Stomach (tissue), 9 donors: ENCODE results near the gene CNDP2. TPM values are rescaled to one million over a fixed set of nuclear protein-coding genes. Genes with fewer than 3 reads are reported as not detected.

Source experiments
- DNase-seq, 2 donors: peaks; one replicate each; pipeline versions ENCODE4 v3.0.0 to v3.0.0-alpha.2; 2013 to 2019
- H3K27ac ChIP-seq, 5 donors: fragments of 200-600 bp in 4 of 5; sonication (generic) in 4 of 5; one replicate each; pipeline ENCODE4 v1.5.1; 2013 to 2019; ENCODE audit warnings: mild to moderate bottlenecking in 1 of 5, moderate library complexity in 1 of 5
- H3K27me3 ChIP-seq, 3 donors: fragments of 200-600 bp; sonication (generic); one replicate each; pipeline ENCODE4 v1.5.1; 2017 to 2019; ENCODE audit warnings: mixed run types in 1 of 3
- H3K36me3 ChIP-seq, 4 donors: fragments of 200-600 bp; sonication (generic); 1 replicate in 3 of 4; 2 replicates in 1 of 4; pipeline ENCODE4 v1.5.1; 2016 to 2019
- H3K4me1 ChIP-seq, 4 donors: fragments of 200-600 bp; sonication (generic); one replicate each; pipeline ENCODE4 v1.5.1; 2016 to 2019
- H3K4me3 ChIP-seq, 4 donors: fragments of 200-600 bp; sonication (generic) in 3 of 4; one replicate each; pipeline ENCODE4 v1.5.1; 2016 to 2019; ENCODE audit warnings: mild to moderate bottlenecking in 1 of 4
- H3K9me3 ChIP-seq, 4 donors: fragments of 200-600 bp; sonication (generic); one replicate each; pipeline ENCODE4 v1.5.1; 2016 to 2019
- CTCF ChIP-seq, 7 experiments: fragments of 450-650 bp in 4 of 7; fragments of 200-600 bp in 3 of 7; sonication (generic) in 3 of 7; IDR thresholded peaks; one replicate each; pipeline ENCODE4 v1.5.1; 2016 to 2019; ENCODE audit warnings: antibody characterized with exemption in 7 of 7, control low read depth in 2 of 7, mild to moderate bottlenecking in 1 of 7
- EP300 ChIP-seq: sonication (generic); formaldehyde crosslinking; IDR thresholded peaks from one replicate; pipeline ENCODE4 v1.6.1; 2017; ENCODE audit warnings: antibody characterized with exemption
- POLR2A ChIP-seq, 4 donors: fragments of 450-650 bp; IDR thresholded peaks; one replicate each; pipeline ENCODE4 v1.6.1; 2016; ENCODE audit warnings: antibody characterized with exemption in 4 of 4, control low read depth in 2 of 4, mild to moderate bottlenecking in 1 of 4, moderate library complexity in 1 of 4
- POLR2AphosphoS5 ChIP-seq, 3 donors: sonication (generic); formaldehyde crosslinking; IDR thresholded peaks; one replicate each; pipeline ENCODE4 v1.6.1; 2016; ENCODE audit warnings: antibody characterized with exemption in 3 of 3
- WGBS, 5 donors: extraction: QIAGEN DNeasy Blood & Tissue Kit in 3 of 5; methylation state at CpG; one replicate each; pipeline versions ENCODE4 v1.1.5 to v1.1.7; 2013 to 2018; 5-methylcytosine and 5-hydroxymethylcytosine counted together
- intact Hi-C: fragments of 100-400 bp; cut with DNase I; formaldehyde crosslinking; loops from one replicate; pipeline ENCODE4 v1.15.1; 2023; ENCODE audit warnings: low total_unique reads
- polyA plus RNA-seq, 3 donors: library from polyadenylated mRNA; stranded (reverse); fragments of 200-250 nt; gene quantifications; one replicate each; pipeline ENCODE4 v1.2.3, GENCODE V29; 2013
- total RNA-seq, 5 donors: library from RNA; depleted of rRNA; stranded (reverse); fragments of >200 nt; gene quantifications; one replicate each; pipeline versions ENCODE4 v1.1.0 to v1.2.3, GENCODE V29; 2014 to 2016
- donor health status: healthy with polysubstance abuse.
- donor health status: Bipolar disorder and iron deficiency.
- donor health status: healthy.

Gene CNDP2
- total and polyA plus RNA-seq, 8 donors, result 12.8 to 204 (median 113) TPM

DNA sequence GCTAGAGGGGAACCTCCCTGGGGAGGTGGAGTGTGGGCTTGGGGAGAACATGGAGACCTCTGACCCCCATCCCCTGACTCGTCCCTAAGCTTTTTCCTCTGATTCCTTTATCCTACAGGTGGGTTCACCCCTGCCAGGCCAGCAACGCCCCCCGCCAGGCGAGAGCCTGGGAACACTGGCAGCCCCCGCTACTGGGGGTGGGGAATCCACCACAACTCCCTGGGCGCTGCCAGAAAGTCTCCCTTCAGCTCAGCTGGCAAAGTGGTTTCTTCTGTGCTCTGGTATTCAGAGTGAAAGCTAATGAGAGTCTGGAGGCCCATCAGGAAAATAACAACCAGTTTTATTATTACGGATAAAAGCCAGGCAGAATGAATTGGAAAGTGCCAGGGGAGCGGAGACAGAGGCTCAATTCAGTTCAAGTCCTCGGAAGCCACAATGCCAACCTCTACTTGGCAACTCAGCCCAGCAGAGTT lies 41.8 kb upstream of the CNDP2 start:
- Histone ChIP-seq H3K4me1 (peaks cover 8 to 25% (median 19%) of the 10 kb centered on the region in 4 donors), H3K27me3 (peaks cover 9 to 63% (median 40%) of the 10 kb centered on the region in 3 donors), H3K36me3 (no peaks in the 10 kb centered on the region), H3K9me3 (no peaks in the 10 kb centered on the region), H3K4me3 (no peak overlapping the region), H3K27ac (no peak overlapping the region)
- intact Hi-C loops, result no loop called here
- DNase-seq, result peak in 1 of 2 donors; percentile 25
- 82 to 96% (median 91%) methylated on average over 9 of the region's 9 CpGs for WGBS, 5 donors
- TF ChIP-seq POLR2A (IDR thresholded peaks at IDR 0.05), result no peak
- TF ChIP-seq CTCF (IDR thresholded peaks at IDR 0.05), result no peak
- TF ChIP-seq POLR2AphosphoS5 (IDR thresholded peaks at IDR 0.05), result no peak
- TF ChIP-seq EP300, result no peak

DNA sequence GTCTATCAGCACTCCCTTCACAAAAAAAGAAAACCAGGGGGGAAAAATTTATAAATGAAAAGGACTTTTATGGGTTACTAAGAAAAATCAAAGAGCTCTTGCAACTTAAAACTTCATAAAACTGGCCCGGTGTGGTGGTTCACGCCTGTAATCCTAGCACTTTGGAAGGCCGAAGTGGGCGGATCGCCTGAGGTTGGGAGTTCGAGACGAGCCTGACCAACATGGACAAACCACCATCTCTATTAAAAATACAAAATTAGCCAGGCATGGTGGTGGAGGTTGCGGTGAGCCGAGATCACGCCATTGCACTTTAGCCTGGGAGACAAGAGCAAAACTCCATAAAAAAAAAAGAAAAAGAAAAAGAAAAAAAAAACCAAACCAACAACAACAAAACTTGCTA lies 40.8 kb upstream of the CNDP2 start:
- Histone ChIP-seq H3K4me3 (no peak overlapping the region), H3K36me3 (no peaks in the 10 kb centered on the region), H3K4me1 (peaks cover 8 to 25% (median 19%) of the 10 kb centered on the region in 4 donors), H3K9me3 (no peaks in the 10 kb centered on the region), H3K27me3 (peaks cover 9 to 62% (median 40%) of the 10 kb centered on the region in 3 donors), H3K27ac (no peak overlapping the region)
- intact Hi-C loops, result no loop called here
- WGBS, 5 donors, result 90 to 95% (median 92%) methylated on average over 10 of the region's 10 CpGs
- no peak for DNase-seq
- TF ChIP-seq EP300 (no peak), POLR2AphosphoS5 (IDR thresholded peaks at IDR 0.05) (no peak), POLR2A (IDR thresholded peaks at IDR 0.05) (no peak), CTCF (IDR thresholded peaks at IDR 0.05) (no peak)

DNA sequence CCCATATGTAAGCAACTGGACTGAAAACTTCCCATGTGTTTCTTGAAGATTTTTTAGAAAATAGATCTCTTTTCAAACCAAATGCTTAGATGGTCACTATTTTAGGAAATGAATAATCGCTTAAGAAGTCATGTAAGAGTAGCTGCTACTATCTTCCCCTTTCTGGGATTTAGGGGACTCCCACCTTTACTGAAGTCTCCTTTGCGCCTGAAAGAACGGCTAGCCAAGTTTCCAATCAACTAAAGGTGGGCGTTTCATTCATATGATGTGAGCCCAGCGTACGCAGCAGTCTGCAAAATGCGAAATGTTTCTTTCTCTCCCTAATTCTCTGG lies 40.2 kb upstream of the CNDP2 start:
- intact Hi-C loops, result no loop called here
- peak overlapping the region; percentile 38 to 59 (median 46) for H3K4me3 ChIP-seq
- H3K36me3 ChIP-seq, result no peaks in the 10 kb centered on the region
- 8 to 20% (median 17%) methylated on average over 7 of the region's 7 CpGs for WGBS, 5 donors
- no peaks in the 10 kb centered on the region for H3K9me3 ChIP-seq
- H3K27ac ChIP-seq, result no peak overlapping the region
- no peak for DNase-seq
- TF ChIP-seq EP300, result no peak
- no peak for TF ChIP-seq POLR2A (IDR thresholded peaks at IDR 0.05)
- no peak for TF ChIP-seq CTCF (IDR thresholded peaks at IDR 0.05)
- TF ChIP-seq POLR2AphosphoS5 (IDR thresholded peaks at IDR 0.05), result no peak
- peaks cover 8 to 25% (median 19%) of the 10 kb centered on the region in 4 donors for H3K4me1 ChIP-seq
- peaks cover 9 to 65% (median 40%) of the 10 kb centered on the region in 3 donors for H3K27me3 ChIP-seq

- intact Hi-C loops, result no loop called here
- no peaks in the 10 kb centered on the region for H3K36me3 ChIP-seq
- WGBS, 5 donors, result 0 to 2% (median 1%) methylated on average over 15 to 69 of the region's 69 CpGs
- H3K9me3 ChIP-seq, result no peaks in the 10 kb centered on the region
- DNase-seq, result peak in 1 of 2 donors; percentile 39
- TF ChIP-seq POLR2A (IDR thresholded peaks at IDR 0.05), result no peak
- no peak for TF ChIP-seq CTCF (IDR thresholded peaks at IDR 0.05)
- no peak for TF ChIP-seq EP300
- no peak for TF ChIP-seq POLR2AphosphoS5 (IDR thresholded peaks at IDR 0.05)
- peak overlapping the region; percentile 38 to 59 (median 46) for H3K4me3 ChIP-seq
- peaks cover 9 to 68% (median 40%) of the 10 kb centered on the region in 3 donors for H3K27me3 ChIP-seq
- H3K27ac ChIP-seq, result no peak overlapping the region
- peaks cover 8 to 25% (median 19%) of the 10 kb centered on the region in 4 donors for H3K4me1 ChIP-seq
Observed at GRCh38 chr18:74456349-74457042, 39.7 kb upstream of the CNDP2 start.
